ENCODE data around the gene CSNK2A1.

CSNK2A1 gene

DNA sequence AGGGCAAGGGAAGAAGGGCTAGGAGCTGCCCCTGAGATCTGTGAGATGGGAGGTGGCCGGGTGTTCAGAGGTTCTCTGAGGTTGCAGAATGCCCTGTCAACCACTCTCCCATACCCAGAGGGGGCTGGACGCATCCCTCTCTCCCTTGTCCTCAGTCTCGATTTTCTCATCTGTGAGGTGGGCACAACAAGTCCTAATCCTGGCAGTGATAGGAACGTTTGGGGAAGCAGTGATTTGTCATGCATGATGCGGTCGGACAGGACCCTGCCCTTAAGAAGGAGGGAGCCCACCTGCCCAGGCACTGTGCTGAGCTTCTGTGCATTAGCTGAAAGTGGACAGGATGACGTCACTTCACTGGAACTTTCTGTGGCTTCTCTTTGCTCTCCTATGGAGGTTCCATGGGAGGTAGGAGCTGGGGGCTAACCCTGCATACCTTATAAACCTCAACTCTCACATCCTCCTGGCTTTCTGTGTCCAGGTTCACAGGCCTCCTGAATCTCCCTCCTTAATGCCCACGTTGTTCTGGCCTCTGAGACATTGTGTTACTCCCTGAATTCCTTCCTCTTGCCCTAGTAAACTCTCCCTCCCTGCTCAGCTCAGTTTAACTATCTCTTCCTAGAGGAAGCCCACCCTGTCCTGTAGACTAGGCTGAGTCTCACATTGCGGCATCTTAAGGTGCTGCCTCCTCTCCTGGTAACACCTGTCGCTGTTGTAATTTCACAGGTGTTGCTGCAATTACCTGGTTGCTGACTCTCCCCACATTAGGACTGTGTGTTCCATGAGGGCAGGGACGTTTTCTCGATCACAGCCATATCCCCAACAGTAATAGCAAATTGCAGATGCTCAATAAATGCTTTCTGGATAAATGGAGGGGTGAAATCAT, 30.1 kb upstream of the CSNK2A1 start:
- TF ChIP-seq, protein P1, sequence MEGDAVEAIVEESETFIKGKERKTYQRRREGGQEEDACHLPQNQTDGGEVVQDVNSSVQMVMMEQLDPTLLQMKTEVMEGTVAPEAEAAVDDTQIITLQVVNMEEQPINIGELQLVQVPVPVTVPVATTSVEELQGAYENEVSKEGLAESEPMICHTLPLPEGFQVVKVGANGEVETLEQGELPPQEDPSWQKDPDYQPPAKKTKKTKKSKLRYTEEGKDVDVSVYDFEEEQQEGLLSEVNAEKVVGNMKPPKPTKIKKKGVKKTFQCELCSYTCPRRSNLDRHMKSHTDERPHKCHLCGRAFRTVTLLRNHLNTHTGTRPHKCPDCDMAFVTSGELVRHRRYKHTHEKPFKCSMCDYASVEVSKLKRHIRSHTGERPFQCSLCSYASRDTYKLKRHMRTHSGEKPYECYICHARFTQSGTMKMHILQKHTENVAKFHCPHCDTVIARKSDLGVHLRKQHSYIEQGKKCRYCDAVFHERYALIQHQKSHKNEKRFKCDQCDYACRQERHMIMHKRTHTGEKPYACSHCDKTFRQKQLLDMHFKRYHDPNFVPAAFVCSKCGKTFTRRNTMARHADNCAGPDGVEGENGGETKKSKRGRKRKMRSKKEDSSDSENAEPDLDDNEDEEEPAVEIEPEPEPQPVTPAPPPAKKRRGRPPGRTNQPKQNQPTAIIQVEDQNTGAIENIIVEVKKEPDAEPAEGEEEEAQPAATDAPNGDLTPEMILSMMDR (IDR thresholded peaks at IDR 0.05; ENCODE audit: control insufficient read depth, extremely low read depth, insufficient read depth), result no peak
- H3K4me3 ChIP-seq (ENCODE audit: low read depth, low read length), result no peak overlapping the region
- no peak for DNase-seq (ENCODE audit: low read depth)

DNA sequence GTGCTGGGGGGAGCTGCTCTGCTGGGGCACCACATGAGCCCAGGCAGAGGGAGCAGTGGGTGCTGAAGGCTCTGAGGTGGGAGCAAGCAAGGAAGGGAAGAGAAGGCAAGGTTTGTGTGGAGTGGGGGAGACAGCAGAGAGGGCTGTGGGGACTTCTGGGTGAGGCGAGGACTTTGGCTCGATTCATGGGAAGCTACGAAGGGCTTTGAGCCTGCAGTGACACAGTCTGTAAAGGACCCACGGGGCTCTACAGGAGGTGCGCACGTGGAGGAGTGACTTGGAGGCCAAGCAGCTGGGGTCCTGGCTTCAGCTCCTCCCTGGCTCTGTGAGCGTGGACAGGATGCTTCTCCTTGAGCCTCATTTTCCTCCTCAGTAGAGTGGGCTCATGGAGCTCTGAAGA, 29.1 kb upstream of the CSNK2A1 start:
- DNase-seq (ENCODE audit: low read depth), result no peak
- TF ChIP-seq, protein P1 (IDR thresholded peaks at IDR 0.05; ENCODE audit: control insufficient read depth, extremely low read depth, insufficient read depth), result no peak

DNA sequence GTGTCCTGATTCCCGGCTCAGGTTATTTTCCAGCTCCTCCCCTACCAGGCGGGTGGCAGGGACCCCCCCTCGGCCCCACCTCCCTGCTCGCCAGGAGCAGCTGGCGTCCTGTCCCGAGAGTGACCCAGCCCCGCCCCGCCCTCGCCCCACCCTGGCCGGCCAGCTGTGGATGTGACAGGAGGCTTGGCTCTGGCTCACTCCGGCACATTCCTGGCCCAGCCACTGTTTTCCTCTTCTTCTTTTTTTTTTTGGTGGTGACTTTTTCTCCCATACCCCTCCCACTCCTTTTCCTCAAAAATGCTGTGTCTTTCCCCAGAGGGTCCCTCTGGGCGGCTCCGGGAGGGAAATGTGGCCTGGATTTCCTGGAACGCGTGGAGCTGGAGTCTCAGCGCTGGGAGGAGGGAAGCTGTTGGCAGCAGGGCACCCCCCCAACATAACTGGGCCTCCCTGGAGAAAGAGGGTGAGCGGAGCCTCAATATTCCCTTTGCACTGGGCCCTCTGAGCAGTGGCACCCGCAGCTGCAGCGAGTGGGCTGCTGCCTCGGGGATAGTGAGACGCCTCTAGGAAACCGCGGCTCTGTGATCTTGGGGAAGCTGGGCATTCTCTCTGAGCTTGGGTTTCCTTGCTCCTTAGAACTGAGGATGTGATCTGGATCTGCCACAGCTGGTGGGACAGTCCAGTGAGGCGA, 28.3 kb upstream of the CSNK2A1 start:
- TF ChIP-seq, protein P1 (IDR thresholded peaks at IDR 0.05; ENCODE audit: control insufficient read depth, extremely low read depth, insufficient read depth), result no peak
- DNase-seq (ENCODE audit: low read depth), result no peak

More for the DNA sequence above, 29.1 kb upstream of the CSNK2A1 start:
- no peak overlapping the region for H3K4me3 ChIP-seq (ENCODE audit: low read depth, low read length)

DNA sequence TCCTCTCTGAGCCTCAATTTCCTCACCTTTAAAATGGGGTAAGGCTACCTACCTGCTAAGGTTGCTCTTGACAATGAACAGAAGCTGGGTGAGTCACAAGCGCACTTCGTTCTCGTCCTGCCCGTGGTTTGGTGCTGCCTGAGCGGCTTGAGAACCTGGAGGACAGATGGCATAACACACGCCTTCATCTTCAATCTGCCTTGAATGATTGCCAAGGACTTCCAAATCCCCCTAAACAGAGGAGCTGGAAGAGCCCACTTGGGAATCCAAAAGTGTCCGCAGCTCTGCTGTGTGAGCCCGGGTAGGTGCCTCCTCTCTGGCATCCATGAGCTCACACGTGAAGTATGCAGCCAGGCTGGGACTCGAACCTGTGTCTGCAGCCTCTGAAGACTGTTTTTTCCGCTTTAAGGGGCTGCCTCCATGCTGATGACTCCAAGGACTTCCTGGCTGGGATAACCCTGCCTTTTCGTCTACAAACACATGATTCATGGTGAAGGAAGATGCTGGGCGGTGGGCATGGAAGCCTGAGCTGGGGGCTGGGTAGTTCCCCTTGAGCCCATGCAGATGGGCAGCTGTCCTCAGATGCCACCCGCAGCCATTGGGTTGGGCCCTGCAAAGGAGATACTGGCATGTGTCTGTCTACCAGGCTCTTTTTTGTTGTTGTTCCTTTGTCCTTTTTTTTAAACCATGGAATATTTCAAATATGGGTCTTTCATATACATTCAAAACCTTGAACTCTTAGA, 25.3 kb upstream of the CSNK2A1 start:
- H3K4me3 ChIP-seq (ENCODE audit: low read depth, low read length), result no peak overlapping the region
- TF ChIP-seq, protein P1 (IDR thresholded peaks at IDR 0.05; ENCODE audit: control insufficient read depth, extremely low read depth, insufficient read depth), result no peak
- DNase-seq (ENCODE audit: low read depth), result no peak

More for the DNA sequence above, 28.3 kb upstream of the CSNK2A1 start:
- no peak overlapping the region for H3K4me3 ChIP-seq (ENCODE audit: low read depth, low read length)

DNA sequence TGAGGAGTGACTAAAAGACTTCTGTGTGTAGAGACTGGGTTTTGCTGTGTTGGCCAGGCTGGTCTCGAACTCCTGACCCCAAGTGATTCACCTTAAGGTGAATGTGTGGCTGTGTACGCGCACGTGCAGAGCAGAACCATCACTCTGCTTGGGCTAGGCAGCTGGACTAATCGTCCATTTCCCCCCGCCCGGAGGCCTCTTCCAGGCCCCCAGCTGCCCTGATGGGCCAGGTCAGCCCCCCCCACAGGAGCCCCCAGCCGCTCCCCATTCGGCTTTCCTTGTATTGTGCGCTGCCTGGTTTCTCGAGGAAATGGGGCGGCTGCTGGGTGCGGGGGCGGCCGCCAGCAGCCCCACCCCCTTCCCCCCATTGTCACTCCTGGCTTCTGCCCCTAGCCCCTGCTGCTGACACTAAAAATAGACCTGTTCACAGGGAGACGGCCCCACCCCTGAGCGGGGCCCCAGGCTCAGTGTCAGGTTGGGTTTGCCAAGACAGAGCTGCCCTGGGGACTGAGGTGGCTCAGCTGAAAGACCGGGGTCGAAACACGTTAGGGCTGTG, 24.6 kb upstream of the CSNK2A1 start:
- TF ChIP-seq, protein P1 (IDR thresholded peaks at IDR 0.05; ENCODE audit: control insufficient read depth, extremely low read depth, insufficient read depth), result no peak
- H3K4me3 ChIP-seq (ENCODE audit: low read depth, low read length), result no peak overlapping the region
- no peak for DNase-seq (ENCODE audit: low read depth)

DNA sequence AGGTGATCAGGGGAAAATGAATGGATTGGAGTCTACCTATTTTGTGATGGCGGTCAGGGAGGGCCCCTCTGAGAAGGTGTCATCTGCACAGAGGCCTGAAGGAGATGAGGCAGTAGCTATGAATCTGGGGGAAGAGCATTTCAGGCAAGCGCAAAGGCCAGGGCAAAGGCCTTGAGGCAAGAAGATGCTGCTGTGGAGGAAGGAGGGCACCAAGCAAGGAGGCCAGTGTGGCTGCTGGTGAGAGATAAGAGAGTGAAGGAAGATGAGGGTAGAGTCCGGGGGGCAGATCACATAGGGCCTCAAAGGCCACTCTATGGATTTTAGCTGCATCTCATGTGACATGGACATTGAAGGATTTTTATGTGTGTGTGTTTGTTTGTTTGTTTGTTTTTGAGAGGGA, 20.6 kb upstream of the CSNK2A1 start:
- no peak for DNase-seq (ENCODE audit: low read depth)
- TF ChIP-seq, protein P1 (IDR thresholded peaks at IDR 0.05; ENCODE audit: control insufficient read depth, extremely low read depth, insufficient read depth), result no peak
- H3K4me3 ChIP-seq (ENCODE audit: low read depth, low read length), result no peak overlapping the region

All from LNCaP clone FGC (cell line).